GM21737 (cell line): ENCODE results near the gene LRRC71.

Source experiments
- ATAC-seq: cut with Tn5 transposase; IDR thresholded peaks from one replicate; pipeline ENCODE4 v1.9.1; 2021; ENCODE audit warnings: mild to moderate bottlenecking, moderate library complexity; ENCODE audit not compliant: unreplicated experiment

The LRRC71 gene

GRCh38 chr1:156905176-156905575 lies 15.3 kb upstream of the LRRC71 start:
- ATAC-seq, result no peak

- no peak for ATAC-seq
These were observed 14.8 kb upstream of the LRRC71 start for GRCh38 chr1:156905651-156906050.

- no peak for ATAC-seq
These were observed 14.1 kb upstream of the LRRC71 start for GRCh38 chr1:156906206-156906906.

- no peak for ATAC-seq
These were observed 11.9 kb upstream of the LRRC71 start for GRCh38 chr1:156908541-156908940.

- no peak for ATAC-seq
These were observed 11.5 kb upstream of the LRRC71 start for GRCh38 chr1:156908955-156909354.

GRCh38 chr1:156909671-156910070 lies 10.8 kb upstream of the LRRC71 start:
- ATAC-seq, result no peak

GRCh38 chr1:156910309-156910782 lies 10.1 kb upstream of the LRRC71 start:
- ATAC-seq, result no peak

GRCh38 chr1:156911577-156912298 lies 8.7 kb upstream of the LRRC71 start:
- no peak for ATAC-seq

GRCh38 chr1:156912310-156912709 lies 8.1 kb upstream of the LRRC71 start:
- no peak for ATAC-seq

- no peak for ATAC-seq
These were observed 7.3 kb upstream of the LRRC71 start for GRCh38 chr1:156912861-156913808.

- ATAC-seq, result no peak
These were observed 6.5 kb upstream of the LRRC71 start for GRCh38 chr1:156913809-156914387.

- no peak for ATAC-seq
These were observed 6.0 kb upstream of the LRRC71 start for GRCh38 chr1:156914440-156914856.

- ATAC-seq, result no peak
These were observed 659 bp downstream of the LRRC71 start for GRCh38 chr1:156921053-156921529.

- ATAC-seq, result no peak
These were observed 2.7 kb downstream of the LRRC71 start for GRCh38 chr1:156922986-156923669.

- no peak for ATAC-seq
These were observed 3.4 kb downstream of the LRRC71 start for GRCh38 chr1:156923670-156924477.

GRCh38 chr1:156924478-156925153 lies 4.2 kb downstream of the LRRC71 start:
- no peak for ATAC-seq

- no peak for ATAC-seq
These were observed 5.0 kb downstream of the LRRC71 start for GRCh38 chr1:156925154-156926010.

- ATAC-seq, result no peak
These were observed 5.7 kb downstream of the LRRC71 start for GRCh38 chr1:156926175-156926574.
